NB4 (cell line): ENCODE measurements around the gene KPNA3.
A peak's percentile ranks its signal among the peaks of the same experiment; 100 is the strongest.
"Not testable (repeated sequence)": the region's sequence is repeated elsewhere in the genome, so short reads cannot be mapped to it uniquely, and the experiment has no call there.

ENCODE experiments used
- DNase-seq: peaks from one replicate; pipeline ENCODE4 v3.0.0; 2010; ENCODE audit warnings: low read depth
- H3K4me3 ChIP-seq: one replicate; pipeline ENCODE4 v1.5.1; 2011; ENCODE audit warnings: mild to moderate bottlenecking, low read depth, low read length, moderate library complexity
- MYC ChIP-seq: IDR thresholded peaks from 2 replicates; pipeline ENCODE4 v1.6.1; 2011; ENCODE audit warnings: low read depth, low read length
- POLR2A ChIP-seq: IDR thresholded peaks from 2 replicates; pipeline ENCODE4 v1.6.1; 2011; ENCODE audit warnings: mild to moderate bottlenecking; ENCODE audit not compliant: insufficient read length; ENCODE audit errors: extremely low read depth
- TF ChIP-seq, protein P1 (sequence below): IDR thresholded peaks from 2 replicates; pipeline ENCODE4 v1.6.1; 2011; ENCODE audit warnings: low read depth, low read length
- TF ChIP-seq, protein P2 (sequence below): IDR thresholded peaks from one replicate; pipeline ENCODE4 v1.5.1; 2012; ENCODE audit warnings: low read depth, low read length

The KPNA3 gene

DNA sequence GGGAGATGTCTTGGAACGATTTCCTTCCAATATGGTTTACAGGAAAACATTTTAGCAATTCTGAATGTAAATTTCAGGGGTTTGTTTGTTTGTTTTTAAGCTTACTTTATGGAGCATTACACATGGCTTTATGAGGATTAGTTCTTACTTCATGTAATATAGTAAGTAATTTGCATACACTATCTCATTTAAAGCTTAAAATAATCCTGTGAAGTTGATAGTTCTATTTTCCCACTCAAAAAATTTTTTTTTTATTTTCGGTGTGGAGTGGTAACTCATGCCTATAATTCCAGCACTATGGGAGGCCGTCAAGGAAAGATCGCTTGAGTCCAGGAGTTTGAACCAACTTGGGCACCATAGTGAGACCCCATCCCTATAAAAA lies 19.0 kb upstream of the KPNA3 start:
- TF ChIP-seq, protein P1, sequence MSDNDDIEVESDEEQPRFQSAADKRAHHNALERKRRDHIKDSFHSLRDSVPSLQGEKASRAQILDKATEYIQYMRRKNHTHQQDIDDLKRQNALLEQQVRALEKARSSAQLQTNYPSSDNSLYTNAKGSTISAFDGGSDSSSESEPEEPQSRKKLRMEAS: no peak
- TF ChIP-seq MYC: no peak
- no peak for TF ChIP-seq POLR2A
- TF ChIP-seq, protein P2, sequence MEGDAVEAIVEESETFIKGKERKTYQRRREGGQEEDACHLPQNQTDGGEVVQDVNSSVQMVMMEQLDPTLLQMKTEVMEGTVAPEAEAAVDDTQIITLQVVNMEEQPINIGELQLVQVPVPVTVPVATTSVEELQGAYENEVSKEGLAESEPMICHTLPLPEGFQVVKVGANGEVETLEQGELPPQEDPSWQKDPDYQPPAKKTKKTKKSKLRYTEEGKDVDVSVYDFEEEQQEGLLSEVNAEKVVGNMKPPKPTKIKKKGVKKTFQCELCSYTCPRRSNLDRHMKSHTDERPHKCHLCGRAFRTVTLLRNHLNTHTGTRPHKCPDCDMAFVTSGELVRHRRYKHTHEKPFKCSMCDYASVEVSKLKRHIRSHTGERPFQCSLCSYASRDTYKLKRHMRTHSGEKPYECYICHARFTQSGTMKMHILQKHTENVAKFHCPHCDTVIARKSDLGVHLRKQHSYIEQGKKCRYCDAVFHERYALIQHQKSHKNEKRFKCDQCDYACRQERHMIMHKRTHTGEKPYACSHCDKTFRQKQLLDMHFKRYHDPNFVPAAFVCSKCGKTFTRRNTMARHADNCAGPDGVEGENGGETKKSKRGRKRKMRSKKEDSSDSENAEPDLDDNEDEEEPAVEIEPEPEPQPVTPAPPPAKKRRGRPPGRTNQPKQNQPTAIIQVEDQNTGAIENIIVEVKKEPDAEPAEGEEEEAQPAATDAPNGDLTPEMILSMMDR: no peak
- DNase-seq: no peak
- H3K4me3 ChIP-seq: no peak overlapping the region

DNA sequence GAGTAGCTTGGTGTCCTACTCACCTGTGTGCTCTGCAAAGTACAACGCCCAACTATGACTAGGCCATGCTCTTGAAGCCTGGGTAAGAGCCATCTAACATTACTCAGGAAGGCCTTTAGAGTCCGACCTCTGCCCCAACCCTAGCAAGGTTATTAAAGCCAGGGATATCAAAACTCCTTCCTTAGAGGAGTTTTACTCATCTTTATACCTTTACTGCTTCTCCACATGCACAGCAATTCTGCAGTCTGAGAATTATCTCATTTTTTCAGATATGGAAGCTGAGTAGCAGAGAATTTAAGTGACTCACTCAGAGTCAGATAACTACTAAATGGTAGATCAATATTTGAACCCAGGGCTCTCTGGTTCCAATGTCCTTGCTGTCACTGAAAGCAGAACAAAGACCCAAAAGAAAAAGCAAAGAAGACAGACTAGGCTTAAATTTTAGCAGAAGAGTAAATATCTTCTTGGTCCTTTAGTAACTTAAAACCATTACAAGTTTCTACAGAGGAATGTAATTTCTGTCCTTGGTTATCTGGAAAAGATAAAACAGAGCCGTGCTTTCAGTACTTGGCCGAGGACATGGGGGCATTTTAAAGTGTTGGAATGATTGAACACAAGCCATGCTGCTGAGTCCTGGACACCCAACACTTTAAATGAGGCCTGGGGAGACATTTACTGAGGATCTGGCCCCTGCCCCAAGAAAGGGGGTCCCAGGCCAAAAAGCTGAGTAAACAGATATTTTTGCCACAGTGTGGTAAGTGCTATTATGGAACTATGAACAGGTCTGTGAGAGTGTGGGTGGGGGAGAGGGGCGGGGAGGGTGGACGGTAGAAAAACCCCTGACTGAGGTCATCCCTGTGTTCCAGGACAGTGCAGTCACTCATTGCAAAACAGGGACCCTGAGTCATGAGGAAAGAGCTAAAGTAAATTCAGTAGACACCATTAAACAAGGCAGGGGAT lies 18.4 kb upstream of the KPNA3 start:
- TF ChIP-seq MYC: no peak
- TF ChIP-seq POLR2A: no peak
- TF ChIP-seq, protein P1: no peak
- TF ChIP-seq, protein P2: no peak

DNA sequence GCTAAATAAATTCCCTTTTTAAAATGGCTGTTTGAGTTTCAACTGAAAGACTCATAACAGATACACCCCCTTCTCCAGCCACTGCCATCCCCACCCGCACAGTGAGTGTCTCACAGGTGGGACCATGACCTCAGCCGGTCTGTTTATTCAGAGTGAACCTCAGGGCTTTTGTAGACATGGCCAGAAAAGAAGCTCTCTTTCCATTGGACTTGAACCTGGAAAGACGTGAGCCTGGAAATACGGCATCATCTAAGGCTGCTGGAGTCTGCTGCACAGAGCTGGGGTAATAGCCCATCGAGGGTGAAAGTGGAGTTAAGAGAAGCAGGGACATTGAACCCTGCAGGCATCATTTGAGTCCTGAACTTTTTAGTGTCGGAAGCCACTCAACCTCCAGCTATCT lies 15.2 kb upstream of the KPNA3 start:
- no peak for DNase-seq
- TF ChIP-seq POLR2A (no peak), MYC (no peak)
- TF ChIP-seq, protein P2: no peak
- TF ChIP-seq, protein P1: no peak
- H3K4me3 ChIP-seq: no peak overlapping the region

More for the DNA sequence above, 18.4 kb upstream of the KPNA3 start:
- H3K4me3 ChIP-seq: no peak overlapping the region
- DNase-seq: peak; percentile 20

DNA sequence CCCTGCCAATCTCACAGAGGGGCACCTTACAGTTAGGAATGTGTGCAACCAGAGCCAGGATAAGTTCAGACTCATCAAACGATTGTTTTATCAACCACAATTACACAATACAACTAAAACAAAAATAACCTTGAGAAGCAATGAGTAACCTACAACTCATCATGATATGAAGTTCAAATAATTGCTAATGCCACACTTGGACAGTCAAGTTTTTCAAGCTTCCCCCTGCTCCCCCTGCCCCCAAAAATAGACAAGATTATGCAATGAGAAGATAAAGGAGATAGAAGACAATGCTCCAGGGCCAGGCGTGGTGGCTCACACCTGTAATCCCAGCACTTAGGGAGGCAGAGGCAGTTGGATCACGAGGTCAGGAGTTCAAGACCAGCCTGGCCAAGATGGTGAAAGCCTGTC lies 13.6 kb upstream of the KPNA3 start:
- no peak overlapping the region for H3K4me3 ChIP-seq
- DNase-seq: peak; percentile 20
- TF ChIP-seq POLR2A (no peak), MYC (no peak)
- TF ChIP-seq, protein P1: no peak
- TF ChIP-seq, protein P2: no peak

DNA sequence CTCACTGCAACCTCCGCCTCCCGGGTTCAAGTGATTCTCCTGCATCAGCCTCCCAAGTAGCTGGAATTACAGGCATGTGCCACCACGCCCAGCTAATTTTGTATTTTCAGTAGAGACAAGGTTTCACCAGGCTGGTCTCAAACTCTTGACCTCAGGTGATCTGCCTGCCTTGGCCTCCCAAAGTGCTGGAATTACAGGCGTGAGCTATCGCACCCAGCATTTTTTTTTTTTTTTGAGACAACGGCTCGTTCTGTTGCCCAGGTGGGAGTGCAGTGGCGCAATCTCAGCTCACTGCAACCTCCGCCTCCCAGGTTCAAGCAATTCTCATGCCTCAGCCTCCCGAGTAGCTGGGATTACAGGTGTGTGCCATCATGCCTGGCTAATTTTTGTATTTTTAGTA lies 10.6 kb upstream of the KPNA3 start:
- not testable (repeated sequence) for H3K4me3 ChIP-seq, DNase-seq

DNA sequence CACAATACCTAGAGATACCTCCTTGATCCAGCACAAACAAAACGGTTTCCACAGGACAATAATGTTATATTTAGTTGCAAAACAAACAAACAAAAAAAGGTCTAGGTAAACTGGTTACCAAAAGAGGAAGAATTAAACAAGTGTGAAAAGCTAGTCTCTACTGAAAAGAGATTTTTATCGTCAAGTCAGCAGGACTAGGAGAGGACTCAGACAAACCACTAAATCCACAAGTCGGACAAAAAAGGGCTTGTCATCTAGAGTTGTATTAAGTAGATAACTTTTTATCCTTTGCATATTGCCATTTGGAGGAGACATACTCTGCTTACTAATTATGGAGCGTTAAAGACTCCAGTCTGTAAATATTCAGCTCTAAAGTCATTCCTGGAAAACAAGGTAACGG lies 9.9 kb upstream of the KPNA3 start:
- no peak for DNase-seq
- TF ChIP-seq, protein P1: no peak
- TF ChIP-seq, protein P2: no peak
- no peak for TF ChIP-seq POLR2A
- no peak for TF ChIP-seq MYC
- no peak overlapping the region for H3K4me3 ChIP-seq
